Measurements from ENCODE around the gene DISC1. TPM values are rescaled to one million over a fixed set of nuclear protein-coding genes. Genes with fewer than 3 reads are reported as not detected.
"Not testable (repeated sequence)": the region's sequence is repeated elsewhere in the genome, so short reads cannot be mapped to it uniquely, and the experiment has no call there.

Gene DISC1
- total RNA-seq, 6 experiments from 2014 or later, result 1.8 to 3.3 (median 2.4) TPM

- ATAC-seq (no peak), DNase-seq (no peak)
- TF ChIP-seq CTCF (IDR thresholded peaks at IDR 0.05) (no peak), POLR2A (IDR thresholded peaks at IDR 0.05) (no peak)
- Histone ChIP-seq H3K36me3 (no peaks in the 10 kb centered on the region), H3K9me3 (no peaks in the 10 kb centered on the region), H3K4me1 (no peaks in the 10 kb centered on the region), H3K27ac (no peak overlapping the region), H3K27me3 (no peaks in the 10 kb centered on the region), H3K4me3 (no peak overlapping the region)
- intact Hi-C loops (cut with DNase I), result no loop called here
- 72% methylated on average over 2 of the region's 2 CpGs for WGBS (ENCODE audit: insufficient coverage, low coverage, low lambda C conversion rate, missing lambda C conversion rate)
Measured at GRCh38 chr1:231965615-231966014, 339.0 kb downstream of the DISC1 start.

DNA sequence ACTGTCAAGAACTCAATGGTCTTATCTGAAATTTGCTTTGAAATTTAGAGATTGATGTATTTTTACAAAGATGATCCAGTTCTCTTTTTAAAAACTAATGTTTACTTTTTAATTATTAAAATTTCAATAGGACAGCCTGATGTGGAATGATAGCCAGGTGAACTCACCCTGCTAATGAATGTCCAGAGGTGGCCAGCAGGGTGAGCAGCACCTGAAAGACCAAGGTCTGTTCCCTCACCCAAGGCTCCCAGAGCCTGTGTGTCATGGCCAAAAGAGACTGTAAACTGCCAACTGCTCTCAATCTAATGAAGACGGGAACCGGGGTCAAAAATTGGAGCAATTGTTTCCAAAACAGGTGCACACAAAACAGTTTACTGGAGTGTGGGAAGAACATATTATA, 340.4 kb downstream of the DISC1 start:
- intact Hi-C loops (cut with DNase I), result no loop called here
- H3K4me1 ChIP-seq, result no peaks in the 10 kb centered on the region
- no peak for TF ChIP-seq CTCF (IDR thresholded peaks at IDR 0.05)
- WGBS (ENCODE audit: insufficient coverage, low coverage, low lambda C conversion rate, missing lambda C conversion rate), result 63% methylated on average over 2 of the region's 2 CpGs
- no peaks in the 10 kb centered on the region for H3K27me3 ChIP-seq
- DNase-seq (no peak), ATAC-seq (no peak)
- no peaks in the 10 kb centered on the region for H3K9me3 ChIP-seq
- H3K27ac ChIP-seq, result no peak overlapping the region
- H3K36me3 ChIP-seq, result no peaks in the 10 kb centered on the region
- H3K4me3 ChIP-seq, result no peak overlapping the region

DNA sequence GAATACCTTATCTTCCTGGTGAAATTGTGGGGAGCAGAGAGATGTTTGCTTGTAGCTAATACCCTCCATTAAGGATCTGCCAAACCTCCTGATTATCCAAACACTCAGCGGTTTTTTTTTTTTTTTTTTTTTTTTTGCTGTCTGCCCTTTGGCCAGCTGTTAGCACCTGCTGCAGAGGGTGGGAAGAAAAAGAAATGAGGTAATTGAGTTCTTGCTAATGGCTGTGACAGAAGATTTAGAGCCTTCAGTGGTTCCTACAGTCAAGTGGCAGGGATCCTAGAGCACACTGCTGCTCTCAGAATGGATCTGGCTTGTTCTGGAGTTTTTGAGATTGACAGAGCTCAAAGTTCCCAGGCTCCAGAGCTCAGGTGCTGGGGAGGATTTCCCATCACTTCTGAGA, 342.5 kb downstream of the DISC1 start:
- no peaks in the 10 kb centered on the region for H3K27me3 ChIP-seq
- no peak overlapping the region for H3K27ac ChIP-seq
- ATAC-seq (no peak), DNase-seq (no peak)
- no peaks in the 10 kb centered on the region for H3K36me3 ChIP-seq
- TF ChIP-seq POLR2A (IDR thresholded peaks at IDR 0.05), result no peak
- no peak for TF ChIP-seq CTCF (IDR thresholded peaks at IDR 0.05)
- intact Hi-C loops (cut with DNase I), result no loop called here
- H3K4me1 ChIP-seq, result no peaks in the 10 kb centered on the region
- 46% methylated on average over 1 of the region's 1 CpG for WGBS (ENCODE audit: insufficient coverage, low coverage, low lambda C conversion rate, missing lambda C conversion rate)
- no peaks in the 10 kb centered on the region for H3K9me3 ChIP-seq
- H3K4me3 ChIP-seq, result no peak overlapping the region

DNA sequence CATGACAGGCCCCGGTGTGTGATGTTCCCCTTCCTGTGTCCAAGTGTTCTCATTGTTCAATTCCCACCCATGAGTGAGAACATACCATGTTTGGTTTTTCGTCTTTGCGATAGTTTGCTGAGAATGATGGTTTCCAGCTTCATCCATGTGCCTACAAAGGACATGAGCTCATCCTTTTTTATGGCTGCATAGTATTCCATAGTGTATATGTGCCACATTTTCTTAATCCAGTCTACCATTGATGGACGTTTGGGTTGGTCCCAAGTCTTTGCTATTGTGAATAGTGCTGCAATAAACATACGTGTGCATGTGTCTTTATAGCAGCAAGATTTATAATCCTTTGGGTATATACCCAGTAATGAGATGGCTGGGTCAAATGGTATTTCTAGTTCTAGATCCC, 343.2 kb downstream of the DISC1 start:
- intact Hi-C loops (cut with DNase I); ATAC-seq; H3K9me3 ChIP-seq; H3K4me1 ChIP-seq; H3K4me3 ChIP-seq; DNase-seq; H3K27me3 ChIP-seq; H3K36me3 ChIP-seq; H3K27ac ChIP-seq: not testable (repeated sequence)
- WGBS (ENCODE audit: insufficient coverage, low coverage, low lambda C conversion rate, missing lambda C conversion rate), result 77% methylated on average over 5 of the region's 5 CpGs

DNA sequence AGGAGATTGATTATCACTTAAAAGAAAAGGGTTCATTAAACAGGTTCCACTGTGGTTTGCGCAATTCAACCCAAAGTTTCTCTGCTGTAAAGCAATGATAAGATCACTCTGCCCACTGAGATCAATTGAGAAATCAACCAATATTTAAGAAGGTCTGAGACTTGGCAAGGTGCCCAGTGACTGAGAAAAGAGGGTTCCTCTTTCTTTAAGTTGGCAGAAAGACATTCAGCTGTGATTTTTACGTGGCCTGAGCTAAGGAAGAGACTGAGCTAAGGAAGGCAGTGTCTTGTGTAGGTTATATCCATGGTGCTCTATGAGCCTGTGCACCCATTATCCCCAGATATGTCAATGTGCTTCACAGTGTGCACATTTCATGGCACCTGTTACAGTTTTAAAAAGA, 344.1 kb downstream of the DISC1 start:
- TF ChIP-seq POLR2A (IDR thresholded peaks at IDR 0.05), result no peak
- TF ChIP-seq CTCF (IDR thresholded peaks at IDR 0.05), result no peak
- Histone ChIP-seq H3K4me1 (no peaks in the 10 kb centered on the region), H3K4me3 (no peak overlapping the region), H3K27me3 (no peaks in the 10 kb centered on the region), H3K36me3 (no peaks in the 10 kb centered on the region), H3K27ac (no peak overlapping the region), H3K9me3 (no peaks in the 10 kb centered on the region)
- ATAC-seq, result no peak
- 73% methylated on average over 2 of the region's 2 CpGs for WGBS (ENCODE audit: insufficient coverage, low coverage, low lambda C conversion rate, missing lambda C conversion rate)
- no peak for DNase-seq
- intact Hi-C loops (cut with DNase I), result no loop called here
